Tibial nerve (tissue), 3 donors: ENCODE measurements around the gene ERICH6.

Experiments used
- POLR2A ChIP-seq, 2 donors: fragments of 450-650 bp; IDR thresholded peaks; one replicate each; pipeline ENCODE4 v1.6.1; 2017; ENCODE audit warnings: antibody characterized with exemption in 2 of 2, mild to moderate bottlenecking in 2 of 2, moderate library complexity in 2 of 2
- TF ChIP-seq, protein P1 (sequence below), 5 experiments: fragments of 200-600 bp in 3 of 5; fragments of 450-650 bp in 2 of 5; sonication (generic) in 3 of 5; IDR thresholded peaks; one replicate each; pipeline ENCODE4 v1.5.1; 2016 to 2019; ENCODE audit warnings: antibody characterized with exemption in 5 of 5, mild to moderate bottlenecking in 3 of 5, moderate library complexity in 2 of 5

DNA sequence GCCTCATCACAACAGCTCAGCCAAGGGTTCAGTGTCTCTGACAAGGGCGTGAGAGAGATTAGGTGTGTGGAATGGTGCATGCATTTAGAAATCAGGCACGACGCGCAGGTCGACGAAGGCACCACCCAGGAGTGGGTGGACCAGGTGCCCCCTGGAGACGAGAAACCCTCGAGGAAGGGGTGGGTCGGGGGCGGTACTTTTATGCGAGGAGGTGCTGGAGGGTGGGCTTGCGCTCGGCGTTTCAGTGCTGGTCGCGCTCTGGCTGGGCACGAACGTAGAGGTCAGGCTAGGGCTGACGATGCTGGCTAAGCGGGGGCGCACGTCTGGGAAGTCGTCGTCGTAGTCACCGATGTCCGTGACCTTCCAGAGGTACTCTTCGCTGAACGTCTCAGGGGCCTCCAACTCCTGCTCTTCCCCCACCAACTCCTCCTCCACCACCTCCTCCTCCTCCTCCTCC is 393 bp downstream of the ERICH6 start:
- no peak for TF ChIP-seq POLR2A (IDR thresholded peaks at IDR 0.05)
- TF ChIP-seq, protein P1, sequence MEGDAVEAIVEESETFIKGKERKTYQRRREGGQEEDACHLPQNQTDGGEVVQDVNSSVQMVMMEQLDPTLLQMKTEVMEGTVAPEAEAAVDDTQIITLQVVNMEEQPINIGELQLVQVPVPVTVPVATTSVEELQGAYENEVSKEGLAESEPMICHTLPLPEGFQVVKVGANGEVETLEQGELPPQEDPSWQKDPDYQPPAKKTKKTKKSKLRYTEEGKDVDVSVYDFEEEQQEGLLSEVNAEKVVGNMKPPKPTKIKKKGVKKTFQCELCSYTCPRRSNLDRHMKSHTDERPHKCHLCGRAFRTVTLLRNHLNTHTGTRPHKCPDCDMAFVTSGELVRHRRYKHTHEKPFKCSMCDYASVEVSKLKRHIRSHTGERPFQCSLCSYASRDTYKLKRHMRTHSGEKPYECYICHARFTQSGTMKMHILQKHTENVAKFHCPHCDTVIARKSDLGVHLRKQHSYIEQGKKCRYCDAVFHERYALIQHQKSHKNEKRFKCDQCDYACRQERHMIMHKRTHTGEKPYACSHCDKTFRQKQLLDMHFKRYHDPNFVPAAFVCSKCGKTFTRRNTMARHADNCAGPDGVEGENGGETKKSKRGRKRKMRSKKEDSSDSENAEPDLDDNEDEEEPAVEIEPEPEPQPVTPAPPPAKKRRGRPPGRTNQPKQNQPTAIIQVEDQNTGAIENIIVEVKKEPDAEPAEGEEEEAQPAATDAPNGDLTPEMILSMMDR (IDR thresholded peaks at IDR 0.05), result no peak
